Endothelial cell of umbilical vein (primary cell): ENCODE results near the gene CES1. TPM values are rescaled to one million over a fixed set of nuclear protein-coding genes. Genes with fewer than 3 reads are reported as not detected.
"Not testable (repeated sequence)": the region's sequence is repeated elsewhere in the genome, so short reads cannot be mapped to it uniquely, and the experiment has no call there.

Experiments
- BruUV-seq: library from RNA; stranded (reverse); fragments of 400-500 nt; replicated peaks from 2 replicates; lab custom pipeline; 2021; lab: Mats Ljungman, UMichigan
- CTCF ChIA-PET: fragments of 300-600, 350-600 bp; sonication (Branson Sonifier 250); formaldehyde crosslinking; loops from one replicate; lab custom pipeline; 2021; ENCODE audit warnings: antibody characterized with exemption, inconsistent platforms; lab: Charles Lee
- POLR2A ChIA-PET: fragments of 300-600, 350-600 bp; sonication (Branson Sonifier 250); formaldehyde crosslinking; loops from one replicate; lab custom pipeline; 2021; ENCODE audit warnings: antibody characterized with exemption, inconsistent platforms; lab: Charles Lee
- DNase-seq: peaks from one replicate; pipeline ENCODE4 v3.0.0-alpha.2; 2011; ENCODE audit warnings: low read depth, low spot score
- FAIRE-seq: peaks from 2 replicates; lab custom pipeline; 2011; peaks lifted over from hg19 to GRCh38; lab: Jason Lieb, UNC
- H2AFZ ChIP-seq: 2 replicates; pipeline ENCODE4 v1.6.0; 2012; ENCODE audit warnings: low read depth, low read length, control low read depth, inconsistent platforms
- H3K27ac ChIP-seq: 2 replicates; pipeline ENCODE4 v1.5.1; 2011; ENCODE audit warnings: low read depth, mild to moderate bottlenecking, control low read depth, low read length, moderate library complexity; ENCODE audit not compliant: insufficient read depth
- H3K27me3 ChIP-seq, 2 experiments: 2 replicates each; pipeline versions ENCODE4 v1.6.0 to v1.6.1; 2011; ENCODE audit warnings: low read length in 2 of 2, mixed read lengths in 1 of 2; ENCODE audit not compliant: control insufficient read depth in 2 of 2, insufficient read depth in 2 of 2
- H3K36me3 ChIP-seq, 2 experiments: 2 replicates in 1 of 2; 3 replicates in 1 of 2; pipeline ENCODE4 v1.5.1; 2011; ENCODE audit warnings: low read length in 2 of 2, mild to moderate bottlenecking in 1 of 2, moderate library complexity in 1 of 2; ENCODE audit not compliant: control insufficient read depth in 2 of 2, insufficient read depth in 2 of 2; ENCODE audit errors: extremely low read depth in 1 of 2
- H3K4me1 ChIP-seq: 3 replicates; pipeline ENCODE4 v1.5.1; 2011; ENCODE audit warnings: mild to moderate bottlenecking, low read length; ENCODE audit not compliant: control insufficient read depth, insufficient read depth; ENCODE audit errors: extremely low read depth
- H3K4me2 ChIP-seq: 2 replicates; pipeline ENCODE4 v1.6.1; 2011; ENCODE audit warnings: low read length, control low read depth, mixed read lengths; ENCODE audit not compliant: insufficient read depth
- H3K4me3 ChIP-seq, 3 experiments: fragments of 200-600 bp in 1 of 3; sonication (generic), shearing (Covaris generic) in 1 of 3; replicated peaks in 1 of 3; 2 replicates each; pipeline ENCODE4 v1.5.1; 2011 to 2016; ENCODE audit warnings: control low read depth in 3 of 3, low read length in 3 of 3, mild to moderate bottlenecking in 2 of 3, inconsistent platforms in 1 of 3, low read depth in 1 of 3, moderate library complexity in 1 of 3; ENCODE audit not compliant: insufficient read depth in 1 of 3
- H3K79me2 ChIP-seq: 2 replicates; pipeline ENCODE4 v1.6.0; 2012; ENCODE audit warnings: low read length, inconsistent platforms; ENCODE audit not compliant: control insufficient read depth, insufficient read depth
- H3K9ac ChIP-seq: replicated peaks from 2 replicates; pipeline ENCODE3; 2011; ENCODE audit warnings: low read length, control low read depth; ENCODE audit not compliant: insufficient read depth; ENCODE audit errors: extremely low read depth
- H3K9me1 ChIP-seq: replicated peaks from 3 replicates; pipeline ENCODE4 v1.6.0; 2011; ENCODE audit warnings: mild to moderate bottlenecking, low read length; ENCODE audit not compliant: control insufficient read depth, insufficient read depth; ENCODE audit errors: extremely low read depth
- H3K9me3 ChIP-seq: replicated peaks from 2 replicates; pipeline ENCODE4 v1.5.1; 2012; ENCODE audit warnings: low read length, inconsistent platforms; ENCODE audit not compliant: control insufficient read depth, insufficient read depth
- H4K20me1 ChIP-seq: replicated peaks from 2 replicates; pipeline ENCODE3; 2011; ENCODE audit warnings: mild to moderate bottlenecking, low read length; ENCODE audit not compliant: control insufficient read depth, insufficient read depth; ENCODE audit errors: extremely low read depth
- EZH2 ChIP-seq: IDR thresholded peaks from 2 replicates; pipeline ENCODE4 v1.6.1; 2012; ENCODE audit warnings: borderline replicate concordance, low read depth, mild to moderate bottlenecking, moderate library complexity, low read length, inconsistent platforms; ENCODE audit not compliant: severe bottlenecking
- FOS ChIP-seq: IDR thresholded peaks from 2 replicates; pipeline ENCODE4 v1.6.1; 2011; ENCODE audit warnings: mild to moderate bottlenecking, low read length, moderate library complexity, borderline replicate concordance; ENCODE audit not compliant: insufficient read depth
- GATA2 ChIP-seq: IDR thresholded peaks from 2 replicates; pipeline ENCODE4 v1.7.0; 2011; ENCODE audit warnings: low read depth, mild to moderate bottlenecking, moderate library complexity, mixed read lengths, low read length; ENCODE audit not compliant: insufficient read length, insufficient read depth
- JUN ChIP-seq: IDR thresholded peaks from 2 replicates; pipeline ENCODE4 v1.6.1; 2011; ENCODE audit warnings: borderline replicate concordance, low read depth; ENCODE audit not compliant: insufficient read length, insufficient read depth
- MYC ChIP-seq: IDR thresholded peaks from one replicate; pipeline ENCODE4 v1.6.1; 2011; ENCODE audit warnings: mild to moderate bottlenecking, low read depth, low read length
- POLR2A ChIP-seq: IDR thresholded peaks from 2 replicates; pipeline ENCODE4 v1.6.1; 2012; ENCODE audit warnings: low read depth, mild to moderate bottlenecking, control low read depth, low read length
- POLR2AphosphoS5 ChIP-seq: IDR thresholded peaks from 2 replicates; pipeline ENCODE4 v1.6.1; 2012; ENCODE audit warnings: low read depth, mild to moderate bottlenecking, control low read depth, low read length, moderate library complexity; ENCODE audit not compliant: insufficient read depth
- dilution Hi-C: fragments of 300-500 bp; cut with MboI; formaldehyde crosslinking; loops from one replicate; pipeline ENCODE4 v1.15.0; 2019; ENCODE audit warnings: low sequenced_read_pairs; ENCODE audit not compliant: extremely low pct_ligation_motif_present
- intact Hi-C: fragments of 100-400 bp; cut with micrococcal nuclease; formaldehyde crosslinking; loops from one replicate; pipeline ENCODE4 v1.10.0; 2022
- polyA plus RNA-seq, 4 experiments: library from polyadenylated mRNA; depleted of rRNA in 3 of 4; stranded (reverse) in 3 of 4; unstranded in 1 of 4; fragments of >200 nt; gene quantifications; 2 replicates each; pipeline versions ENCODE4 v1.2.1 to v1.2.3, GENCODE V29; 2011 to 2012; ENCODE audit warnings: missing spikeins in 1 of 4
- total RNA-seq: library from RNA; stranded (reverse); gene quantifications from 2 replicates; pipeline ENCODE4 v1.2.3, GENCODE V29; 2021
- TF ChIP-seq, protein P1 (sequence below), 2 donors: IDR thresholded peaks; 1 replicate in 1 of 2; 2 replicates in 1 of 2; pipeline ENCODE4 v1.5.1; 2011; ENCODE audit warnings: low read length in 2 of 2, mild to moderate bottlenecking in 2 of 2, moderate library complexity in 2 of 2, control low read depth in 1 of 2, inconsistent platforms in 1 of 2, low read depth in 1 of 2; ENCODE audit not compliant: insufficient read depth in 1 of 2; ENCODE audit errors: extremely low read depth in 1 of 2
- TF ChIP-seq, protein P2 (sequence below): IDR thresholded peaks from 2 replicates; pipeline ENCODE4 v1.6.1; 2011; ENCODE audit not compliant: insufficient read depth, insufficient read length

Gene CES1
- total and polyA plus RNA-seq, 2 donors (not counting 3 experiments of a cell fraction or from before 2014, with no cell fraction given) = not detected

DNA sequence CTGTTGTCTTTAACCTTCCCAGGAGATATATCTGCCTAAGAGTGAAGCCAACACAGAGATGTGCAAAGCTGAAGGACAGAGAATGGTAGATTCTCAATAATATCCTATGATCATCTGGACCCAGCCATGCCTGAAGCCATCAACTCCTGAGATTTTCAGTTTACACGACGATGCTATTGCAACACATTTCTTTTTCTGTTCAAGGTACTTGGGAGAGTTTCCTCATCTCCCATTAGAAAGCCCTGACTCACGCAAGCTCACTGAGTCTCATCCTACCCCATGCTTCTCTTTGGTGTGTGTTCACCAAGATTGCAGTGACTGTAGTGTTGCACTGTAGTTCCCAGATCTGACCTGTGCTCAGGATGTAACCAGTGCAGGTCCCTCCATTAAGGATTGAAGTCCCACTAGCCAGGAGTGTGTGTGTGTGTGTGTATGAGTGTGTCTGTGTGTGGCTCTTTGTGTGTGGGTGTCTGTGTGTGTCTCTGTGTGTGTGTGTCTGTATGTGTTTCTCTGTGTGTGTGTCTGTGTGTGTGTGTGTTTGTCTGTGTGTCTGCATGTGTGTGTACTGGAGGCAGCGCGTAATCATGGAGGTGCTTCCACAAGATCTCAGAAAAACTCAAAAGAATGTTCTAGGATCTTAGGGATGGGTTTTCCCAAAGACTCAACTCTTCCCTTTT is 15.5 kb downstream of the CES1 start:
- no peaks in the 10 kb centered on the region for H4K20me1 ChIP-seq
- no peak overlapping the region for H3K9ac ChIP-seq
- H3K4me1 ChIP-seq = no peaks in the 10 kb centered on the region
- H3K4me2 ChIP-seq = no peak overlapping the region
- H2AFZ ChIP-seq = no peak overlapping the region
- intact Hi-C loops (no loop called here), dilution Hi-C loops (no loop called here)
- no peaks in the 10 kb centered on the region for H3K79me2 ChIP-seq
- no peaks in the 10 kb centered on the region for H3K9me3 ChIP-seq
- CTCF ChIA-PET = no interaction called here
- H3K27ac ChIP-seq = no peak overlapping the region
- no peak for FAIRE-seq
- no TSS peak for BruUV-seq
- H3K36me3 ChIP-seq = no peaks in the 10 kb centered on the region
- no peak for DNase-seq
- no peaks in the 10 kb centered on the region for H3K27me3 ChIP-seq
- H3K4me3 ChIP-seq = no peak overlapping the region
- TF ChIP-seq, protein P1, sequence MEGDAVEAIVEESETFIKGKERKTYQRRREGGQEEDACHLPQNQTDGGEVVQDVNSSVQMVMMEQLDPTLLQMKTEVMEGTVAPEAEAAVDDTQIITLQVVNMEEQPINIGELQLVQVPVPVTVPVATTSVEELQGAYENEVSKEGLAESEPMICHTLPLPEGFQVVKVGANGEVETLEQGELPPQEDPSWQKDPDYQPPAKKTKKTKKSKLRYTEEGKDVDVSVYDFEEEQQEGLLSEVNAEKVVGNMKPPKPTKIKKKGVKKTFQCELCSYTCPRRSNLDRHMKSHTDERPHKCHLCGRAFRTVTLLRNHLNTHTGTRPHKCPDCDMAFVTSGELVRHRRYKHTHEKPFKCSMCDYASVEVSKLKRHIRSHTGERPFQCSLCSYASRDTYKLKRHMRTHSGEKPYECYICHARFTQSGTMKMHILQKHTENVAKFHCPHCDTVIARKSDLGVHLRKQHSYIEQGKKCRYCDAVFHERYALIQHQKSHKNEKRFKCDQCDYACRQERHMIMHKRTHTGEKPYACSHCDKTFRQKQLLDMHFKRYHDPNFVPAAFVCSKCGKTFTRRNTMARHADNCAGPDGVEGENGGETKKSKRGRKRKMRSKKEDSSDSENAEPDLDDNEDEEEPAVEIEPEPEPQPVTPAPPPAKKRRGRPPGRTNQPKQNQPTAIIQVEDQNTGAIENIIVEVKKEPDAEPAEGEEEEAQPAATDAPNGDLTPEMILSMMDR (IDR thresholded peaks at IDR 0.05; ENCODE audit: extremely low read depth in 1 of 2, insufficient read depth in 1 of 2, low read depth in 1 of 2, low read length in 2 of 2) = no peak
- no peak for TF ChIP-seq POLR2AphosphoS5
- no peak for TF ChIP-seq JUN
- no peak for TF ChIP-seq FOS
- TF ChIP-seq, protein P2, sequence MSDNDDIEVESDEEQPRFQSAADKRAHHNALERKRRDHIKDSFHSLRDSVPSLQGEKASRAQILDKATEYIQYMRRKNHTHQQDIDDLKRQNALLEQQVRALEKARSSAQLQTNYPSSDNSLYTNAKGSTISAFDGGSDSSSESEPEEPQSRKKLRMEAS = no peak
- TF ChIP-seq MYC = no peak
- no peak for TF ChIP-seq POLR2A
- no peak for TF ChIP-seq EZH2
- no peak for TF ChIP-seq GATA2
- no peaks in the 10 kb centered on the region for H3K9me1 ChIP-seq
- POLR2A ChIA-PET = no interaction called here

DNA sequence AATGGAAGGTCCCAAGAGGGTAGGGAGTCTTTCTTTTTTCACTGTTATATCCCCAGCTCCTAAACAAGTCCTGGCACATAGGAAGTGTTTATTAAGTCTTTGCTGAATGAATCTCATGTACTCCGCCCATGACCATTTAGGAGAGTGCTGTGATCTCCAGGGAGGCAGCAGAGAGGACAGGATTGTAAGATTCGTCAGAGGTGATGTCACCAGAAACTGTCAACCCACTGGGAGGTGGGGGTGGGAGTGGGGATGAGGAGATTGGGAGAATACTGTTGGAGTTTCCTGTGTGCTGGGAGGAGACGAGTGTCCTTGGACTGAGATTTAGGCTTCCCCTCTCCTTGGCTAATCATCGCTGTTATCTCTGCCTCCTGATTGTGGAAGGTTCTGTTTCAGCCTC is 16.7 kb downstream of the CES1 start:
- H3K4me2 ChIP-seq, H3K9me3 ChIP-seq, H2AFZ ChIP-seq, H3K4me1 ChIP-seq, CTCF ChIA-PET, H3K27ac ChIP-seq, POLR2A ChIA-PET, intact Hi-C loops, FAIRE-seq, H4K20me1 ChIP-seq, dilution Hi-C loops, H3K27me3 ChIP-seq, DNase-seq, H3K4me3 ChIP-seq, H3K9ac ChIP-seq, H3K9me1 ChIP-seq, BruUV-seq, H3K79me2 ChIP-seq, H3K36me3 ChIP-seq: not testable (repeated sequence)
